Astrocyte (in vitro differentiated cells and primary cell): ENCODE measurements around the gene OR10K2. TPM values are rescaled to one million over a fixed set of nuclear protein-coding genes. Genes with fewer than 3 reads are reported as not detected.

ENCODE experiments used
- DNase-seq: peaks from one replicate; pipeline ENCODE4 v3.0.0-alpha.2; 2010; ENCODE audit warnings: low read depth
- FAIRE-seq: peaks from 2 replicates; lab custom pipeline; 2011; peaks lifted over from hg19 to GRCh38; lab: Jason Lieb, UNC
- H2AFZ ChIP-seq: 2 replicates; pipeline ENCODE4 v1.6.0; 2012; ENCODE audit warnings: low read depth, low read length, inconsistent platforms
- H3K27ac ChIP-seq: 2 replicates; pipeline ENCODE4 v1.5.1; 2011; ENCODE audit warnings: low read depth, low read length, inconsistent platforms
- H3K27me3 ChIP-seq: 2 replicates; pipeline ENCODE4 v1.6.0; 2011; ENCODE audit warnings: low read length, inconsistent platforms; ENCODE audit not compliant: insufficient read depth
- H3K36me3 ChIP-seq: 2 replicates; pipeline ENCODE4 v1.5.1; 2011; ENCODE audit warnings: low read length, inconsistent platforms; ENCODE audit not compliant: insufficient read depth
- H3K4me1 ChIP-seq: 2 replicates; pipeline ENCODE4 v1.5.1; 2011; ENCODE audit warnings: low read length, inconsistent platforms; ENCODE audit not compliant: insufficient read depth
- H3K4me2 ChIP-seq: 2 replicates; pipeline ENCODE4 v1.6.0; 2012; ENCODE audit warnings: low read length, inconsistent platforms
- H3K4me3 ChIP-seq: 2 replicates; pipeline ENCODE4 v1.5.1; 2011; ENCODE audit warnings: low read depth, mild to moderate bottlenecking, low read length, inconsistent platforms; ENCODE audit not compliant: insufficient read depth
- H3K79me2 ChIP-seq: 2 replicates; pipeline ENCODE4 v1.6.0; 2012; ENCODE audit warnings: mild to moderate bottlenecking, low read length, inconsistent platforms; ENCODE audit not compliant: insufficient read depth
- H3K9ac ChIP-seq: 2 replicates; pipeline ENCODE4 v1.6.0; 2012; ENCODE audit warnings: mild to moderate bottlenecking, low read length, inconsistent platforms
- H3K9me3 ChIP-seq: 2 replicates; pipeline ENCODE4 v1.5.1; 2012; ENCODE audit warnings: low read depth, mild to moderate bottlenecking, low read length, inconsistent platforms; ENCODE audit not compliant: insufficient read depth
- H4K20me1 ChIP-seq: 2 replicates; pipeline ENCODE4 v1.6.0; 2012; ENCODE audit warnings: low read length, inconsistent platforms; ENCODE audit not compliant: insufficient read depth
- H3K27ac Mint-ChIP-seq: one replicate; pipeline ENCODE4 v1.8.0; 2021; ENCODE audit warnings: mild to moderate bottlenecking, mixed read lengths; ENCODE audit not compliant: unreplicated experiment
- H3K27me3 Mint-ChIP-seq: one replicate; pipeline ENCODE4 v1.8.0; 2021; ENCODE audit warnings: low read depth, mixed read lengths; ENCODE audit not compliant: unreplicated experiment
- H3K36me3 Mint-ChIP-seq: one replicate; pipeline ENCODE4 v1.8.0; 2021; ENCODE audit warnings: low read depth, mixed read lengths; ENCODE audit not compliant: unreplicated experiment
- H3K4me1 Mint-ChIP-seq: one replicate; pipeline ENCODE4 v1.8.0; 2021; ENCODE audit warnings: low read depth, mixed read lengths; ENCODE audit not compliant: unreplicated experiment
- H3K4me3 Mint-ChIP-seq: one replicate; pipeline ENCODE4 v1.8.0; 2021; ENCODE audit warnings: mild to moderate bottlenecking, moderate library complexity, mixed read lengths; ENCODE audit not compliant: unreplicated experiment
- H3K9me3 Mint-ChIP-seq: one replicate; pipeline ENCODE4 v1.8.0; 2021; ENCODE audit warnings: mild to moderate bottlenecking, mixed read lengths; ENCODE audit not compliant: unreplicated experiment
- CTCF ChIP-seq: IDR thresholded peaks from 2 replicates; pipeline ENCODE4 v1.5.1; 2011; ENCODE audit warnings: low read depth, mild to moderate bottlenecking, inconsistent platforms, low read length, moderate library complexity; ENCODE audit not compliant: insufficient read depth
- EZH2 ChIP-seq: IDR thresholded peaks from 2 replicates; pipeline ENCODE4 v1.6.1; 2012; ENCODE audit warnings: mild to moderate bottlenecking, low read length, inconsistent platforms; ENCODE audit not compliant: insufficient read depth
- total RNA-seq: library from RNA; stranded (reverse); gene quantifications from 2 replicates; pipeline ENCODE4 v1.2.1, GENCODE V29; 2021

OR10K2 gene
- total RNA-seq, 1 donor from 2014 or later, result not detected

- peaks cover 13% of the 10 kb centered on the region for H3K4me1 Mint-ChIP-seq
- no peaks in the 10 kb centered on the region for H3K4me1 ChIP-seq
- DNase-seq (no peak), FAIRE-seq (no peak)
- H4K20me1 ChIP-seq, result no peaks in the 10 kb centered on the region
- H3K27ac Mint-ChIP-seq, result peak overlapping the region; percentile 27
- TF ChIP-seq EZH2, result no peak
- TF ChIP-seq CTCF, result no peak
- H3K79me2 ChIP-seq, result no peaks in the 10 kb centered on the region
- H3K36me3 ChIP-seq, result no peaks in the 10 kb centered on the region
- H3K4me3 ChIP-seq, result no peak overlapping the region
- H3K9ac ChIP-seq, result no peak overlapping the region
- no peak overlapping the region for H2AFZ ChIP-seq
- no peaks in the 10 kb centered on the region for H3K9me3 ChIP-seq
- H3K4me3 Mint-ChIP-seq, result no peak overlapping the region
- no peaks in the 10 kb centered on the region for H3K36me3 Mint-ChIP-seq
- no peak overlapping the region for H3K4me2 ChIP-seq
- no peak overlapping the region for H3K27ac ChIP-seq
- no peaks in the 10 kb centered on the region for H3K27me3 ChIP-seq
- H3K9me3 Mint-ChIP-seq, result peaks cover 9% of the 10 kb centered on the region
- no peaks in the 10 kb centered on the region for H3K27me3 Mint-ChIP-seq
These were observed 1.0 kb downstream of the OR10K2 start for GRCh38 chr1:158425027-158425426.

GRCh38 chr1:158422212-158422611, 3.8 kb downstream of the OR10K2 start:
- Histone ChIP-seq H3K4me1 (no peaks in the 10 kb centered on the region), H3K4me2 (no peak overlapping the region), H3K79me2 (no peaks in the 10 kb centered on the region), H3K27me3 (no peaks in the 10 kb centered on the region), H2AFZ (no peak overlapping the region), H4K20me1 (no peaks in the 10 kb centered on the region), H3K9ac (no peak overlapping the region), H3K36me3 (no peaks in the 10 kb centered on the region), H3K27ac (no peak overlapping the region), H3K9me3 (no peaks in the 10 kb centered on the region), H3K4me3 (no peak overlapping the region)
- Mint-ChIP-seq H3K27ac (peak overlapping the region; percentile 5), H3K4me1 (peaks cover 13% of the 10 kb centered on the region), H3K36me3 (no peaks in the 10 kb centered on the region), H3K4me3 (no peak overlapping the region), H3K27me3 (no peaks in the 10 kb centered on the region), H3K9me3 (peaks cover 3% of the 10 kb centered on the region)
- DNase-seq (no peak), FAIRE-seq (no peak)
- TF ChIP-seq CTCF, result no peak
- no peak for TF ChIP-seq EZH2

- H2AFZ ChIP-seq, result no peak overlapping the region
- no peak overlapping the region for H3K9ac ChIP-seq
- no peaks in the 10 kb centered on the region for H3K27me3 Mint-ChIP-seq
- no peak overlapping the region for H3K27ac ChIP-seq
- DNase-seq, result no peak
- H3K79me2 ChIP-seq, result no peaks in the 10 kb centered on the region
- peaks cover 7% of the 10 kb centered on the region for H3K4me1 Mint-ChIP-seq
- no peaks in the 10 kb centered on the region for H4K20me1 ChIP-seq
- no peaks in the 10 kb centered on the region for H3K9me3 ChIP-seq
- no peaks in the 10 kb centered on the region for H3K27me3 ChIP-seq
- TF ChIP-seq EZH2, result no peak
- no peak for TF ChIP-seq CTCF
- H3K4me2 ChIP-seq, result no peak overlapping the region
- H3K9me3 Mint-ChIP-seq, result peaks cover 3% of the 10 kb centered on the region
- H3K36me3 ChIP-seq, result no peaks in the 10 kb centered on the region
- no peak overlapping the region for H3K27ac Mint-ChIP-seq
- H3K4me1 ChIP-seq, result no peaks in the 10 kb centered on the region
- FAIRE-seq, result no peak
- no peak overlapping the region for H3K4me3 ChIP-seq
- H3K4me3 Mint-ChIP-seq, result no peak overlapping the region
- no peaks in the 10 kb centered on the region for H3K36me3 Mint-ChIP-seq
These were observed 8.5 kb downstream of the OR10K2 start for GRCh38 chr1:158417586-158417985.
